Measurements from ENCODE around the gene ZNF423.

Gene ZNF423

DNA sequence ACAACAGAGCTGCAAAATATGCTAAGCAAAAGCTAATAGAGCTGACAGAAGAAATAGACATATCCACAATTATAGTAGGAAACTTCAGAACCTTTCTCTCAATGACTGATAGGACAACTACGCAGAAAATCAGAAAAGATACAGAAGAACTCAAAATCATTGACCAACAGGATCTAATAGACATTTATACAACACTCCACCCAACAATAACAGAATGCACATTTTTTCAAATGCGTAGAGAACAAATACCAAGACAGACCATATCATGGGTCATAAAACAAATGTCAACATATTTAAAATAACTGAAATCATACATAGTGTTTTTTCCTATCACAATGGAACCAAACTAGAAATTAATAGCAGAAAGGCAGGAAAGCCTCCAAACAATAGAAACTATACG is 244.9 kb downstream of the ZNF423 start:
- TF ChIP-seq, protein P1, sequence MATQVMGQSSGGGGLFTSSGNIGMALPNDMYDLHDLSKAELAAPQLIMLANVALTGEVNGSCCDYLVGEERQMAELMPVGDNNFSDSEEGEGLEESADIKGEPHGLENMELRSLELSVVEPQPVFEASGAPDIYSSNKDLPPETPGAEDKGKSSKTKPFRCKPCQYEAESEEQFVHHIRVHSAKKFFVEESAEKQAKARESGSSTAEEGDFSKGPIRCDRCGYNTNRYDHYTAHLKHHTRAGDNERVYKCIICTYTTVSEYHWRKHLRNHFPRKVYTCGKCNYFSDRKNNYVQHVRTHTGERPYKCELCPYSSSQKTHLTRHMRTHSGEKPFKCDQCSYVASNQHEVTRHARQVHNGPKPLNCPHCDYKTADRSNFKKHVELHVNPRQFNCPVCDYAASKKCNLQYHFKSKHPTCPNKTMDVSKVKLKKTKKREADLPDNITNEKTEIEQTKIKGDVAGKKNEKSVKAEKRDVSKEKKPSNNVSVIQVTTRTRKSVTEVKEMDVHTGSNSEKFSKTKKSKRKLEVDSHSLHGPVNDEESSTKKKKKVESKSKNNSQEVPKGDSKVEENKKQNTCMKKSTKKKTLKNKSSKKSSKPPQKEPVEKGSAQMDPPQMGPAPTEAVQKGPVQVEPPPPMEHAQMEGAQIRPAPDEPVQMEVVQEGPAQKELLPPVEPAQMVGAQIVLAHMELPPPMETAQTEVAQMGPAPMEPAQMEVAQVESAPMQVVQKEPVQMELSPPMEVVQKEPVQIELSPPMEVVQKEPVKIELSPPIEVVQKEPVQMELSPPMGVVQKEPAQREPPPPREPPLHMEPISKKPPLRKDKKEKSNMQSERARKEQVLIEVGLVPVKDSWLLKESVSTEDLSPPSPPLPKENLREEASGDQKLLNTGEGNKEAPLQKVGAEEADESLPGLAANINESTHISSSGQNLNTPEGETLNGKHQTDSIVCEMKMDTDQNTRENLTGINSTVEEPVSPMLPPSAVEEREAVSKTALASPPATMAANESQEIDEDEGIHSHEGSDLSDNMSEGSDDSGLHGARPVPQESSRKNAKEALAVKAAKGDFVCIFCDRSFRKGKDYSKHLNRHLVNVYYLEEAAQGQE (IDR thresholded peaks at IDR 0.05; ENCODE audit: insufficient read depth in 1 of 2, low read depth in 2 of 2, low read length in 2 of 2): no peak
- no peak for TF ChIP-seq POLR2AphosphoS5 (IDR thresholded peaks at IDR 0.05; ENCODE audit: low read depth, low read length)
- TF ChIP-seq SIN3A (IDR thresholded peaks at IDR 0.05; ENCODE audit: borderline replicate concordance, insufficient read depth, low read length): no peak
- no peak for TF ChIP-seq TAF1 (IDR thresholded peaks at IDR 0.05; ENCODE audit: borderline replicate concordance, insufficient read depth, low read length)
- TF ChIP-seq FOXP2 (optimal IDR thresholded peaks at IDR 0.05; ENCODE audit: borderline replicate concordance, extremely low read depth, extremely low read length, insufficient read depth): no peak

DNA sequence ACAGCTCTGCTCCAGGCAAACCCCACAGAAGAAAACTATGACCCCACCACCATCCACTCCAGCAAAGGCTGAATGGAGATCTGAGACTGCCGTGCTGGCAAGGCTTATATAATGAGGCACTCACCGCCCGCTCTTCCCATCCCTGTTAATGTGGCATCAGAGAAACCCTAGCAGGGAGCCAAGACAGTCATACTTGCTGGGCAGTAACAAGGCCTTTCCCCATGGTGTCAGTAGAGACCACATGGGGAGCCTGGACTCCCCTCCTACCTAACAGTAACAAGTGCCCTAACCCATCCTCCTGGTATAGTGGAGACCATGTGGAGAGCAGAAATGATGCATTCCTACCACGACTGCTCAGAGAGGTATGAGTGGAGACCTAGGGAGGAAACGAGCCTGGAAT is 247.1 kb downstream of the ZNF423 start:
- TF ChIP-seq FOXP2 (optimal IDR thresholded peaks at IDR 0.05; ENCODE audit: borderline replicate concordance, extremely low read depth, extremely low read length, insufficient read depth) (no peak), POLR2AphosphoS5 (IDR thresholded peaks at IDR 0.05; ENCODE audit: low read depth, low read length) (no peak), SIN3A (IDR thresholded peaks at IDR 0.05; ENCODE audit: borderline replicate concordance, insufficient read depth, low read length) (no peak), TAF1 (IDR thresholded peaks at IDR 0.05; ENCODE audit: borderline replicate concordance, insufficient read depth, low read length) (no peak)
- TF ChIP-seq, protein P1 (IDR thresholded peaks at IDR 0.05; ENCODE audit: insufficient read depth in 1 of 2, low read depth in 2 of 2, low read length in 2 of 2): no peak

DNA sequence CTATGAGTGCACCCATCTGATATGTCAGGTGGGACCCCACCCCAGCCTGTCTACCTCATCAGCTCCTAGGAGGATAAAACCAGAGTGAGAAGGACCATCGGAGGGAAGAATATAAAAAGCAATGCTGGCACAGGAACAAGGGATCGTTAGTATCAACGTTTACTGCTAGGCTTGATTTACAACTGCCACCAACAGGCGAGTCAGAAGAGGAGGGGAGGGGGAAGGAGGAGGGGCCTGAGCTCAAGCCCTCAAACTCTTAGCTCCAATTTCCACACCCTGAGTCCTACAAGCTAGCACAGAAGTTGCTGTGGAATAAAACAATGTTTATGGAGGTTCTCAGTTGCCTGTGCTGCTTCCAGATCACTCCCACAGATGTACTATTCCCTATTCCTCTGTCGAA is 247.8 kb downstream of the ZNF423 start:
- TF ChIP-seq FOXP2 (optimal IDR thresholded peaks at IDR 0.05; ENCODE audit: borderline replicate concordance, extremely low read depth, extremely low read length, insufficient read depth) (no peak), SIN3A (IDR thresholded peaks at IDR 0.05; ENCODE audit: borderline replicate concordance, insufficient read depth, low read length) (no peak), POLR2AphosphoS5 (IDR thresholded peaks at IDR 0.05; ENCODE audit: low read depth, low read length) (no peak), TAF1 (IDR thresholded peaks at IDR 0.05; ENCODE audit: borderline replicate concordance, insufficient read depth, low read length) (no peak)
- TF ChIP-seq, protein P1 (IDR thresholded peaks at IDR 0.05; ENCODE audit: insufficient read depth in 1 of 2, low read depth in 2 of 2, low read length in 2 of 2): no peak

DNA sequence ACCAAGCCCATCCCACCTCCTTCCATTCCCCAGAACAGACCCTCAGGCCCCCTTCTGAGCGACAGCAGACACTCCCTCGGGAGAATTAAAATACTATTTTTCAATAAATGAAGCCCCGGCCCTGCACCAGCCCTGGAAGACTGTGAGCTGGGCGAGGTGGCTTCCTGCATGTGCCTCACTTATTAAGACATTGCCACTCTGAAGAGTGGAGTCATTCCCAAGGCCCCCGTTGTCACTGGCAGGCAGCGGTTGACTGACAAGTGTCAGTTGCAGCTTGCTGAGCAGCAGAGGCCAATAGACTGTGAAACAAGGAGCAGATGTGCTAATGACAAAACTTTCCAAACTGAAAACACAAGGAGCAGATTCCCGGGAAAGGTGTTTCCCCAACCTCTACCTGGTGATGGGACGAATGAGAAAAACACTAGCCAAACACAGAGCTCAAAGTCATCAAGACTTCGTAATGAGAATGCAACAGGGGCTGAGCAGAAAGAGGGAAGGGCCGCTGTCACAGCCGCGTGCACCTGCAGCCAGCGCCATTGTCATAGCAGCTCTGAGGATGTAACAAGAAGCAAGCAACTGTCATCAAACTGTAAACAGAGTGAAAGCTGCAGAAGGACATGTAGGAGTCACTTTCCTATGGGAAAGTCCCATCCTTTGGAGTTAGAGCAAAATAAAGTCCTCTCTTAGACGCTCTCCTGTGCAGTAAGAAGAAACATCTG is 250.2 kb downstream of the ZNF423 start:
- TF ChIP-seq FOXP2 (optimal IDR thresholded peaks at IDR 0.05; ENCODE audit: borderline replicate concordance, extremely low read depth, extremely low read length, insufficient read depth) (no peak), SIN3A (IDR thresholded peaks at IDR 0.05; ENCODE audit: borderline replicate concordance, insufficient read depth, low read length) (no peak), POLR2AphosphoS5 (IDR thresholded peaks at IDR 0.05; ENCODE audit: low read depth, low read length) (no peak)

DNA sequence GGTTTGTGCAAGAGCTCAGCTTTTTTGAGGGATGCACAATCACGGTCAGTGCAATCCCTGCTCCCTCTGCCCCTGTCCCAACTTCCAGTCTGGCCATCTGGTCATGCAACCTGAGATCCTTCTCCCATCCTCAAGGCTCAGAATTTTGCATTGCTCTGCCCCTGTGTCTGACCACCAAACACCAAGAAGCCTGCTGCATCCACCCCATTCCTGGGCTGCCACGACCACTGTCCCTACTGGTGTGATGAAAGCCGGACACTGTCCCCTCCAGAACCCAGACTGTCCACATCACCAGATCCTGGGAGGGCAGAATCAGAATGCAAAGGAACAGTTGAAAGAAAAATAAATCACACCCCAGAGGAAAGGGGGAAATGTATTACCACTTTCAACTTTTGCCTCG is 251.3 kb downstream of the ZNF423 start:
- TF ChIP-seq POLR2AphosphoS5 (IDR thresholded peaks at IDR 0.05; ENCODE audit: low read depth, low read length) (no peak), FOXP2 (optimal IDR thresholded peaks at IDR 0.05; ENCODE audit: borderline replicate concordance, extremely low read depth, extremely low read length, insufficient read depth) (no peak), TAF1 (IDR thresholded peaks at IDR 0.05; ENCODE audit: borderline replicate concordance, insufficient read depth, low read length) (no peak), SIN3A (IDR thresholded peaks at IDR 0.05; ENCODE audit: borderline replicate concordance, insufficient read depth, low read length) (no peak)
- TF ChIP-seq, protein P1 (IDR thresholded peaks at IDR 0.05; ENCODE audit: insufficient read depth in 1 of 2, low read depth in 2 of 2, low read length in 2 of 2): no peak

All from PFSK-1 (cell line).